ENCODE data around the gene GRIK3. TPM values are rescaled to one million over a fixed set of nuclear protein-coding genes. Genes with fewer than 3 reads are reported as not detected.

Gene GRIK3
- total and polyA plus RNA-seq, 2 donors (not counting 1 experiment from before 2014, with no cell fraction given) = not detected

DNA sequence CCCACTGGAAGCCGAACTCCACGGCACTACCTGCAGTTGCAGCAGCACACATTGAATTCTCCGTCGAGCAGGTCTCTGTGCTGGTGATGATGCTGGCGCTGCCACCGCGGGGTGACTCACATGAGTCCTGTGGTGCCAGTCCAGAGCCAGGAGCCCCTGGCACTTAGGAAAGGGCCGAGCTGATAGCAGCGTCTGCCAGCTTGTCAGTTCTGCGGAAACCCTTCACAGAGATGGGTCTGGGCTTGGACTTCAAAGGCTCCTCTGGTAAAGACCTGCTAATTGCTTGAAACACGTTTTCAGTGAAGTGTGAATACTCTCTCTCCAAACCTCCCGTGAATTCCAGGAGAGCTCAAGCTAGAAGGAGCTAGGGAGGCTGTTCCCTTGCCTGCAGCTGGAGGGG lies 92.2 kb downstream of the GRIK3 start:
- DNase-seq (ENCODE audit: low read depth in 2 of 2) = no peak
- no peaks in the 10 kb centered on the region for H3K27me3 ChIP-seq (ENCODE audit: control insufficient read depth, insufficient read depth, low read length)
- H3K4me2 ChIP-seq (ENCODE audit: extremely low read depth, insufficient read depth, low read length) = no peak overlapping the region
- H3K36me3 ChIP-seq (ENCODE audit: control insufficient read depth, insufficient read depth, low read length) = no peaks in the 10 kb centered on the region
- TF ChIP-seq, protein P1, sequence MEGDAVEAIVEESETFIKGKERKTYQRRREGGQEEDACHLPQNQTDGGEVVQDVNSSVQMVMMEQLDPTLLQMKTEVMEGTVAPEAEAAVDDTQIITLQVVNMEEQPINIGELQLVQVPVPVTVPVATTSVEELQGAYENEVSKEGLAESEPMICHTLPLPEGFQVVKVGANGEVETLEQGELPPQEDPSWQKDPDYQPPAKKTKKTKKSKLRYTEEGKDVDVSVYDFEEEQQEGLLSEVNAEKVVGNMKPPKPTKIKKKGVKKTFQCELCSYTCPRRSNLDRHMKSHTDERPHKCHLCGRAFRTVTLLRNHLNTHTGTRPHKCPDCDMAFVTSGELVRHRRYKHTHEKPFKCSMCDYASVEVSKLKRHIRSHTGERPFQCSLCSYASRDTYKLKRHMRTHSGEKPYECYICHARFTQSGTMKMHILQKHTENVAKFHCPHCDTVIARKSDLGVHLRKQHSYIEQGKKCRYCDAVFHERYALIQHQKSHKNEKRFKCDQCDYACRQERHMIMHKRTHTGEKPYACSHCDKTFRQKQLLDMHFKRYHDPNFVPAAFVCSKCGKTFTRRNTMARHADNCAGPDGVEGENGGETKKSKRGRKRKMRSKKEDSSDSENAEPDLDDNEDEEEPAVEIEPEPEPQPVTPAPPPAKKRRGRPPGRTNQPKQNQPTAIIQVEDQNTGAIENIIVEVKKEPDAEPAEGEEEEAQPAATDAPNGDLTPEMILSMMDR (conservative IDR thresholded peaks at IDR 0.05 in 1 of 2, IDR thresholded peaks at IDR 0.05 in 1 of 2; ENCODE audit: low read depth in 1 of 2, low read length in 2 of 2) = no peak
- TF ChIP-seq EZH2 (IDR thresholded peaks at IDR 0.05; ENCODE audit: low read length, missing control alignments) = no peak
- H2AFZ ChIP-seq (ENCODE audit: low read length) = no peak overlapping the region
- no peak overlapping the region for H3K9ac ChIP-seq (ENCODE audit: insufficient read depth, low read length)
- H3K27ac ChIP-seq (ENCODE audit: insufficient read depth, low read length) = no peak overlapping the region
- H3K4me1 ChIP-seq (ENCODE audit: control insufficient read depth, extremely low read depth, insufficient read depth, low read length) = no peaks in the 10 kb centered on the region
- no peaks in the 10 kb centered on the region for H4K20me1 ChIP-seq (ENCODE audit: control insufficient read depth, extremely low read depth, insufficient read depth, low read length)
- no peaks in the 10 kb centered on the region for H3K79me2 ChIP-seq (ENCODE audit: control insufficient read depth, insufficient read depth, low read length)
- H3K4me3 ChIP-seq (replicated peaks in 1 of 4; ENCODE audit: control extremely low read depth in 1 of 4, insufficient read depth in 1 of 4, low read depth in 3 of 4, low read length in 4 of 4) = no peak overlapping the region
- no peaks in the 10 kb centered on the region for H3K9me3 ChIP-seq (ENCODE audit: control insufficient read depth, insufficient read depth, low read depth, low read length)

DNA sequence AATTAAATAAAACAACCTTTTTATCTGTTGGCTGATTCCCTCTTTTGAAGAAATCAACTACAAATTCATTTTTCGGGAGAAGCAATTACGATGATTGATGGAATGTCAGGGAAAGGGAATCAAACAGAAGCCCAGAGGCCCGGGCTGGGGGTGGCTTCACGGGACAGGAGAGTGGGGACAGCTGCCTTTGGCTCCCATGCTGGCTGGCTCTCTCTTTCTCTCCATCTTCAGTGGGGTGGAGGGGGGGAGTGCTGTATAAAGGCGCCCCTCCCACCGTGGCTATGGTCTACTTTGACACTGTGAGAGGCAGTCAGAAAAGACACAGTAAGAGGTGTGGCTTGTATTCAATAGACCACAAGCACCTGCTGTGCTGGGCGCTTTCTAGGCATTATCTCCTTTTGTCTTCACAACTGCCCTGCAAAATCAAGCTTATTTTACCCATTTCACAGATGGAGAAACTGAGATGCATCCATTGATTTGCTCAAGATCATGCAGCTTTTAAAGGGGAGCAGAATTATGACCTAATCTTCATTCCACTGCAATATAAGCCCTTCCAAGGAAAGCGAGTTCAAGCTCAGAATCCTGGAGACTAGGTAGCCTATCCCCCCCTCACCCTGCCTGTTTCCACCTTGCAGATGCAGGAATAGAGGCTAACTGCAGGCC lies 92.9 kb downstream of the GRIK3 start:
- Histone ChIP-seq H3K79me2 (ENCODE audit: control insufficient read depth, insufficient read depth, low read length) (no peaks in the 10 kb centered on the region), H3K27me3 (ENCODE audit: control insufficient read depth, insufficient read depth, low read length) (no peaks in the 10 kb centered on the region), H3K36me3 (ENCODE audit: control insufficient read depth, insufficient read depth, low read length) (no peaks in the 10 kb centered on the region), H3K4me3 (replicated peaks in 1 of 4; ENCODE audit: control extremely low read depth in 1 of 4, insufficient read depth in 1 of 4, low read depth in 3 of 4, low read length in 4 of 4) (no peak overlapping the region), H3K4me2 (ENCODE audit: extremely low read depth, insufficient read depth, low read length) (no peak overlapping the region), H3K9me3 (ENCODE audit: control insufficient read depth, insufficient read depth, low read depth, low read length) (no peaks in the 10 kb centered on the region), H2AFZ (ENCODE audit: low read length) (no peak overlapping the region), H4K20me1 (ENCODE audit: control insufficient read depth, extremely low read depth, insufficient read depth, low read length) (no peaks in the 10 kb centered on the region), H3K9ac (ENCODE audit: insufficient read depth, low read length) (no peak overlapping the region), H3K4me1 (ENCODE audit: control insufficient read depth, extremely low read depth, insufficient read depth, low read length) (no peaks in the 10 kb centered on the region), H3K27ac (ENCODE audit: insufficient read depth, low read length) (no peak overlapping the region)
- DNase-seq (ENCODE audit: low read depth in 2 of 2) = no peak
- TF ChIP-seq, protein P1 (conservative IDR thresholded peaks at IDR 0.05 in 1 of 2, IDR thresholded peaks at IDR 0.05 in 1 of 2; ENCODE audit: low read depth in 1 of 2, low read length in 2 of 2) = no peak
- TF ChIP-seq EZH2 (IDR thresholded peaks at IDR 0.05; ENCODE audit: low read length, missing control alignments) = no peak

DNA sequence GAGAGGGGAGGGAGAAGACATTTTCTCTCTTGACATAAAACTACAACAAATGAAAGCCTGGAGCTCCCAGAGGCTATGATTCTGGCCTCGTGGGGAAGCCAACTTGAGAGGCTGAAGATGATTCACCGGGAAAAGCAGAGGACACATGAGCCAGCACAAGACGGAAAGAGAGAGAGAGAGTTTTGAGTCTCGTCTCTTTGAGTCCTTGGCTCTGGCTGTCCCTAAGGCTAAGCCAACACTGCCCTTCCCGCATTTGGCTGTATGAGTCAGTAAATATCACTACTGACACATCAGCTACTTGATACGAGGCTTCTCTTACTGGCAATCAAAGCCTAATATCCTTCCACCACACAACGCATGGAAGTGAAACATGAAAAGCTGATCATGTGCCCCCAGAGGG lies 95.5 kb downstream of the GRIK3 start:
- Histone ChIP-seq H3K9ac (ENCODE audit: insufficient read depth, low read length) (no peak overlapping the region), H3K79me2 (ENCODE audit: control insufficient read depth, insufficient read depth, low read length) (no peaks in the 10 kb centered on the region), H3K36me3 (ENCODE audit: control insufficient read depth, insufficient read depth, low read length) (no peaks in the 10 kb centered on the region), H3K27me3 (ENCODE audit: control insufficient read depth, insufficient read depth, low read length) (no peaks in the 10 kb centered on the region), H2AFZ (ENCODE audit: low read length) (no peak overlapping the region), H3K9me3 (ENCODE audit: control insufficient read depth, insufficient read depth, low read depth, low read length) (no peaks in the 10 kb centered on the region), H3K27ac (ENCODE audit: insufficient read depth, low read length) (no peak overlapping the region), H3K4me1 (ENCODE audit: control insufficient read depth, extremely low read depth, insufficient read depth, low read length) (no peaks in the 10 kb centered on the region), H3K4me3 (replicated peaks in 1 of 4; ENCODE audit: control extremely low read depth in 1 of 4, insufficient read depth in 1 of 4, low read depth in 3 of 4, low read length in 4 of 4) (no peak overlapping the region), H3K4me2 (ENCODE audit: extremely low read depth, insufficient read depth, low read length) (no peak overlapping the region), H4K20me1 (ENCODE audit: control insufficient read depth, extremely low read depth, insufficient read depth, low read length) (no peaks in the 10 kb centered on the region)
- no peak for TF ChIP-seq EZH2 (IDR thresholded peaks at IDR 0.05; ENCODE audit: low read length, missing control alignments)
- TF ChIP-seq, protein P1 (conservative IDR thresholded peaks at IDR 0.05 in 1 of 2, IDR thresholded peaks at IDR 0.05 in 1 of 2; ENCODE audit: low read depth in 1 of 2, low read length in 2 of 2) = no peak
- DNase-seq (ENCODE audit: low read depth in 2 of 2) = no peak

Data from fibroblast of lung (primary cell).